Smooth muscle cell (in vitro differentiated cells): ENCODE measurements around the gene CYP19A1. TPM values are rescaled to one million over a fixed set of nuclear protein-coding genes. Genes with fewer than 3 reads are reported as not detected.

ENCODE experiments used
- DNase-seq: peaks from one replicate; lab custom pipeline; 2025; ENCODE audit not compliant: unreplicated experiment; lab: John Stamatoyannopoulos, UW
- H2AFZ ChIP-seq: fragments of 200-600 bp; sonication (generic); 2 replicates; pipeline ENCODE4 v1.6.0; 2016; ENCODE audit warnings: antibody characterized with exemption, low read depth, mild to moderate bottlenecking
- H3F3A ChIP-seq: fragments of 200-600 bp; sonication (generic); 2 replicates; pipeline ENCODE4 v1.6.0; 2017; ENCODE audit warnings: antibody characterized with exemption, low read depth
- H3K27ac ChIP-seq: fragments of 200-600 bp; sonication (generic); 2 replicates; pipeline ENCODE4 v1.5.1; 2016; ENCODE audit warnings: low read depth, mild to moderate bottlenecking
- H3K27me3 ChIP-seq: fragments of 200-600 bp; sonication (generic); 2 replicates; pipeline ENCODE4 v1.6.1; 2016; ENCODE audit warnings: low read depth, mild to moderate bottlenecking
- H3K36me3 ChIP-seq: fragments of 200-600 bp; sonication (generic); 2 replicates; pipeline ENCODE4 v1.5.1; 2016; ENCODE audit warnings: low read depth
- H3K4me1 ChIP-seq: fragments of 200-600 bp; sonication (generic); 2 replicates; pipeline ENCODE4 v1.5.1; 2016; ENCODE audit warnings: low read depth
- H3K4me2 ChIP-seq: fragments of 200-600 bp; sonication (generic); 2 replicates; pipeline ENCODE4 v1.6.0; 2016; ENCODE audit warnings: mild to moderate bottlenecking
- H3K4me3 ChIP-seq: fragments of 200-600 bp; sonication (generic); 2 replicates; pipeline ENCODE4 v1.5.1; 2016; ENCODE audit warnings: mild to moderate bottlenecking
- H3K79me2 ChIP-seq: fragments of 200-600 bp; sonication (generic); 2 replicates; pipeline ENCODE4 v1.6.0; 2016; ENCODE audit warnings: low read depth, mild to moderate bottlenecking
- H3K9ac ChIP-seq: fragments of 200-600 bp; sonication (generic); 2 replicates; pipeline ENCODE4 v1.6.0; 2016; ENCODE audit warnings: low read depth
- H3K9me3 ChIP-seq: fragments of 200-600 bp; sonication (generic); replicated peaks from 2 replicates; pipeline ENCODE4 v1.5.1; 2016; ENCODE audit warnings: low read depth
- H4K20me1 ChIP-seq: fragments of 200-600 bp; sonication (generic); 2 replicates; pipeline ENCODE4 v1.6.0; 2016; ENCODE audit warnings: low read depth
- CTCF ChIP-seq: fragments of 200-600 bp; sonication (generic); IDR thresholded peaks from 2 replicates; pipeline ENCODE4 v1.5.1; 2017; ENCODE audit warnings: borderline replicate concordance, mild to moderate bottlenecking, antibody characterized with exemption; ENCODE audit not compliant: insufficient read depth, poor library complexity, severe bottlenecking
- WGBS: methylation state at CpG from one replicate; pipeline ENCODE4 v1.1.7; 2016; ENCODE audit warnings: low lambda C conversion rate; 5-methylcytosine and 5-hydroxymethylcytosine counted together
- polyA plus RNA-seq: library from polyadenylated mRNA; unstranded; fragments of >200 nt; fragmentation: Nextera tagmentation; extraction: Ambion mirVana; gene quantifications from 2 replicates; pipeline ENCODE4 v1.2.1, GENCODE V29; 2016
- total RNA-seq: library from RNA; depleted of rRNA; stranded (reverse); fragments of >200 nt; gene quantifications from 2 replicates; pipeline ENCODE4 v1.2.3, GENCODE V29; 2014

The CYP19A1 gene
- total and polyA plus RNA-seq, 2 experiments from 2014 or later = not detected

DNA sequence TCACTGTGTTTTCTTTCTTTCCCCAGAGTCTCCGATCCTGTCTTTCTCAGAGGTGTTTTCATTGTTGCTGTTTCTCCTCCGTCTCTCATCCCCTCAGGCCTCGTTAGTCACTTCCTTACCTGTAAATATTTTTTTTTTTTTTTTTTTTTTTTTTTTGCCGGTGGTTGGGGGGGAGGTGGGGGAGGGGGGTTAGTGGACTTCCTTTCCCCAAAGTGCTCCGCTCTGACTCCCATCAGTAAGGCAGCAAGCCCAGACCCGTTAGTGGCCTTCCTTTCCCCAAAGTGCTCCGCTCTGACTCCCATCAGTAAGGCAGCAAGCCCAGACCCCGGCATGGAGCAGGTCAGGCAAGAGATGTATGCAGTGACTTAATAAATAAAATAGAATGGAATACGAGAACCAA is 146.6 kb downstream of the CYP19A1 start:
- H3K27me3 ChIP-seq = peaks cover 34% of the 10 kb centered on the region
- no peak for TF ChIP-seq CTCF
- no peaks in the 10 kb centered on the region for H3F3A ChIP-seq
- no peak overlapping the region for H2AFZ ChIP-seq
- no peak overlapping the region for H3K9ac ChIP-seq
- H4K20me1 ChIP-seq = no peaks in the 10 kb centered on the region
- no peak overlapping the region for H3K27ac ChIP-seq
- H3K9me3 ChIP-seq = no peaks in the 10 kb centered on the region
- no peaks in the 10 kb centered on the region for H3K36me3 ChIP-seq
- DNase-seq = no peak
- H3K4me2 ChIP-seq = no peak overlapping the region
- WGBS = 70% methylated on average over 9 of the region's 9 CpGs
- no peak overlapping the region for H3K4me3 ChIP-seq
- no peaks in the 10 kb centered on the region for H3K4me1 ChIP-seq
- H3K79me2 ChIP-seq = no peaks in the 10 kb centered on the region

DNA sequence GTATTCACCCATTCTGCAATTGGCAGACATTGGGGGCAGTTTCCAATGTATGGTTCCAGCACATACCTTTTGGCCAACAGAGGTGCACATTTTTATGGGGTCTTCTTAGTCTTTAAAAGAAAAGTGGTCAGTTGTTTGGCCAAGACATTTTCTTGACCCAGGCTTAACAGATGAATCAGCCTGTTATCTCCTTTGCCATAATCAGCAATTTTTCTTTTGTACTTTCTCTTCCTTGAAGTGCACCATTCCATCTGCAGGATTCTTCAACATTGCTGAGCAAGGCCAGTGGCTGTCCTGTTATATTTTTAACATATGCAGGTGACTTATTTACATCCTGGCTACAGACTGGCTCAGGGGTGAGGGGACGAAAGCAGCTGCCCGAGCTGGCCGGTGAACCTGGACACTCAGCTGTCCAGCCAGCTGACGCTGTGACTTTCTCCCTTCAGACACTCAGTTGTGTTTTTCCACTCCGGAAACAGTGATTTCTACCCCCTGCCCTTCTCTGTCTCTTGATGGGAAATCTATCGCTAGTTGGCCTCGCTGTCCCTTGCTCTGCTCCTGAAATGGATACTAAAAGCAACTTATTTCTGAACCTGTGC is 147.2 kb downstream of the CYP19A1 start:
- H3K27ac ChIP-seq = no peak overlapping the region
- H3K27me3 ChIP-seq = peaks cover 35% of the 10 kb centered on the region
- H3F3A ChIP-seq = no peaks in the 10 kb centered on the region
- no peak for DNase-seq
- H3K4me1 ChIP-seq = no peaks in the 10 kb centered on the region
- no peaks in the 10 kb centered on the region for H3K36me3 ChIP-seq
- no peak overlapping the region for H2AFZ ChIP-seq
- H3K9ac ChIP-seq = no peak overlapping the region
- H3K4me3 ChIP-seq = no peak overlapping the region
- no peaks in the 10 kb centered on the region for H3K9me3 ChIP-seq
- TF ChIP-seq CTCF = no peak
- WGBS = 76% methylated on average over 7 of the region's 7 CpGs
- H3K4me2 ChIP-seq = no peak overlapping the region
- H4K20me1 ChIP-seq = no peaks in the 10 kb centered on the region
- H3K79me2 ChIP-seq = no peaks in the 10 kb centered on the region

GRCh38 chr15:51190424-51191068 is 147.8 kb downstream of the CYP19A1 start:
- 97% methylated on average over 8 of the region's 8 CpGs for WGBS
- Histone ChIP-seq H3K4me2 (no peak overlapping the region), H3K4me3 (no peak overlapping the region)

More at GRCh38 chr15:51190424-51191068, 147.8 kb downstream of the CYP19A1 start:
- H3K27ac ChIP-seq = no peak overlapping the region
- no peaks in the 10 kb centered on the region for H3K9me3 ChIP-seq
- H4K20me1 ChIP-seq = no peaks in the 10 kb centered on the region
- no peak overlapping the region for H3K9ac ChIP-seq
- H3K4me1 ChIP-seq = no peaks in the 10 kb centered on the region
- no peaks in the 10 kb centered on the region for H3F3A ChIP-seq
- no peaks in the 10 kb centered on the region for H3K36me3 ChIP-seq
- no peak for DNase-seq
- TF ChIP-seq CTCF = no peak
- H3K27me3 ChIP-seq = peaks cover 37% of the 10 kb centered on the region
- H3K79me2 ChIP-seq = no peaks in the 10 kb centered on the region
- H2AFZ ChIP-seq = no peak overlapping the region
